IPS DF 6.9 (cell line): ENCODE measurements around the gene CD1E.
"Not testable (repeated sequence)": the region's sequence is repeated elsewhere in the genome, so short reads cannot be mapped to it uniquely, and the experiment has no call there.

Experiments used
- DNase-seq: peaks from one replicate; pipeline ENCODE4 v3.0.0-alpha.2; 2013; ENCODE audit warnings: low read depth, low spot score
- H3K27ac ChIP-seq: one replicate; pipeline ENCODE4 v1.5.1; 2013; ENCODE audit warnings: low read length, control low read depth
- H3K27me3 ChIP-seq: 2 replicates; pipeline ENCODE4 v1.6.1; 2013; ENCODE audit warnings: mild to moderate bottlenecking, low read length; ENCODE audit not compliant: control insufficient read depth, insufficient read depth
- H3K36me3 ChIP-seq: 2 replicates; pipeline ENCODE4 v1.6.1; 2013; ENCODE audit warnings: low read length; ENCODE audit not compliant: control insufficient read depth, insufficient read depth
- H3K4me1 ChIP-seq: 2 replicates; pipeline ENCODE4 v1.6.1; 2013; ENCODE audit warnings: low read length; ENCODE audit not compliant: control insufficient read depth, insufficient read depth
- H3K4me3 ChIP-seq: 2 replicates; pipeline ENCODE4 v1.5.1; 2013; ENCODE audit warnings: mild to moderate bottlenecking, low read length
- H3K9me3 ChIP-seq: 2 replicates; pipeline ENCODE4 v1.6.1; 2013; ENCODE audit warnings: low read length, inconsistent platforms; ENCODE audit not compliant: control insufficient read depth, insufficient read depth
- WGBS: extraction: QIAGEN DNeasy Blood & Tissue Kit; methylation state at CpG from one replicate; pipeline ENCODE4 v1.1.7; 2013; ENCODE audit warnings: mixed read lengths, missing lambda C conversion rate; ENCODE audit not compliant: insufficient read length, insufficient coverage; 5-methylcytosine and 5-hydroxymethylcytosine counted together

Gene CD1E

DNA sequence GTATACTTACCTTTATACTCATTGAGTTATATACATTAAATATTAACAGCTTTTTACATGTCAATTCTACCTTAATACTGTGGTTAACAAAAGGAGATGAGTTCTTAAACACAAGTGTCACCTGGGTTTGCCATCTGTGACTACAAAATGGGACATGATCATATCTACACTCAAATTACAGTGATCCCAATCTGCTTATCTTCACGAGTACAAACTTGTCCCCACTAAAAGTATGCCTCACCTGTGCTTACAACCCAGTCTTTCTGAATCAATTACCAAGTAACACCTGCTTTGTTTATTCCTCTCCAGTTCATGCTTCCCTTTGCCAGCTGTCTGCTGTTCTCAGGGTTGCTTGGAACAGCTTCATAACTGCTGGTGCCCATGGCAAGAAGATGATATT, 8.8 kb downstream of the CD1E start:
- Histone ChIP-seq H3K9me3 (no peaks in the 10 kb centered on the region), H3K4me1 (no peaks in the 10 kb centered on the region), H3K27ac (no peak overlapping the region), H3K27me3 (no peaks in the 10 kb centered on the region), H3K4me3 (no peak overlapping the region), H3K36me3 (no peaks in the 10 kb centered on the region)
- no CpG with 5 or more reads among the region's 1 CpG for WGBS
- DNase-seq = no peak

DNA sequence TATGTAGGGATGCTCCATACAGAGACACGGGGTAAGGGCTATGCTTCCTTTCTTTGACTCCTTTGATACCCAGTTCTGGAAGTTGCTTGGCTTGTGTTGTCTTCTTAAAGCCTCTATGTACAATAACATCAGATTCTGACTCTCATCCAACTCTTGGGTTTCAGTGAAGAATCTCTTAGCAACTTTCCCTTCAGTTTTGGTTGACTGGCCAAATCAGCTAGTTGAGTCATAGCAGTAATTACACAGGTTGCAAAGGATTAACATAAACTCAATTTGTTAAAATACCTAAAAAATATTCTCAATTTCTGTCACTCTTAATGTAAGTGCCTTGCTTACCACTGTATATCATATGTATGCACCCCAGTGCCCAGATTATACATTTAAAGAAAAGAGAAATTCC, 9.2 kb downstream of the CD1E start:
- H3K27ac ChIP-seq = no peak overlapping the region
- no peaks in the 10 kb centered on the region for H3K27me3 ChIP-seq
- no CpG with 5 or more reads among the region's 1 CpG for WGBS
- H3K4me1 ChIP-seq = no peaks in the 10 kb centered on the region
- no peaks in the 10 kb centered on the region for H3K9me3 ChIP-seq
- DNase-seq = no peak
- H3K36me3 ChIP-seq = no peaks in the 10 kb centered on the region
- no peak overlapping the region for H3K4me3 ChIP-seq

DNA sequence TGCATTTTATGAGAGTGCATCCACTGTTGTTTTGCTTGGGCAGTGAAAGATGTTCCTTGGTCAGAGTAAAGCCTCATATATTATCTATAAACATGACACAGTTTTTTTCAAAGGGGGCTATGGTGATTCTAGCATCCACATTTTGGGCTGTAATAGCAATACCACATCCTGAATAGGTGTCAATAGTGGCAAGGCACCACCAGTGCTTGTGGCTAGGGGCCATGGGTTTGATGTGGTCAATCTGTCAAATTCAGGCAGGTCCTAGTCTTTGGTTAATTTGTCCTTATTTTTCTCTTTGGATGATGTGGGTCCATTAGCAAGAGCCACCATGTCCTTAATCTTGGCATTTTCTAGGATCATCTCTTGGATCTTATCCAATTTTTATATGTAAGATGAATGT, 13.1 kb downstream of the CD1E start:
- Histone ChIP-seq H3K36me3 (no peaks in the 10 kb centered on the region), H3K4me1 (no peaks in the 10 kb centered on the region), H3K4me3 (no peak overlapping the region), H3K27ac (no peak overlapping the region), H3K9me3 (no peaks in the 10 kb centered on the region), H3K27me3 (no peaks in the 10 kb centered on the region)
- no peak for DNase-seq

DNA sequence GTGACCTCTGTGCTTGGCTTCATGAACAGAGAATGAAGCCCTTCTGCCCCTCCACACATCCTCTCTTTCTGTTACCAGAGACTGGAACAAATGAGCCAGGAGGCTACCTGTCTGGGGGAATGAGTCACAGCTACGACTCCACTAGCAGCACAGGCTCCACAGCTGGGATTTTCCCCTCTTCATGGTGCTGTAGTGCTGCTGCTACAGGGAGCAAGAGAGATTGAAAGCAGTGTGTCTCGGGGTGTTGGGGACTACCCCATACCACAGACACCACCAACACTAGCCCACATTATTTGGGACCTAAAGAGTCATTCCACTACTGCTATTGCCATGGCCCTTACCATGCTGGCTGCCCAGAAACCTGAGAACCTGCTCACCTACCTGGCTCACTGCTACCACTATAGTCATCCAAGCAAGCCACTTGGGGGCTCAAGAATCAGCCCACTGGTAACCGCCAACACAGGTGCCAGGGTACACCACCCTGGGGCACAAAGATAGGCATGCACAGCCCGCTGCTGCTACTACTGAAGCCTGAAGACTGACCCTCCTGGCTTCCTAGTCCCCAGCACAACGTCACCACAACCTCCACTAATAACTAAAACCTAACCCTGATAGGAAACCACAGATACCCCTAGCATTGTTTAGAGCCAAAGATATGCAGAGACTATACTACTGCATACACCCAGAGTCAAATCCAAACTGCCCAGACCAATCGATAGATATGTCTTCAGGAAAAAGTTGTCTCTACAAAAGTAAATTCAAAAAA, 17.7 kb downstream of the CD1E start:
- H3K27me3 ChIP-seq = no peaks in the 10 kb centered on the region
- no peaks in the 10 kb centered on the region for H3K4me1 ChIP-seq
- no peaks in the 10 kb centered on the region for H3K36me3 ChIP-seq
- no peak for DNase-seq
- H3K4me3 ChIP-seq = no peak overlapping the region
- no peak overlapping the region for H3K27ac ChIP-seq
- no CpG with 5 or more reads among the region's 6 CpGs for WGBS
- H3K9me3 ChIP-seq = no peaks in the 10 kb centered on the region

DNA sequence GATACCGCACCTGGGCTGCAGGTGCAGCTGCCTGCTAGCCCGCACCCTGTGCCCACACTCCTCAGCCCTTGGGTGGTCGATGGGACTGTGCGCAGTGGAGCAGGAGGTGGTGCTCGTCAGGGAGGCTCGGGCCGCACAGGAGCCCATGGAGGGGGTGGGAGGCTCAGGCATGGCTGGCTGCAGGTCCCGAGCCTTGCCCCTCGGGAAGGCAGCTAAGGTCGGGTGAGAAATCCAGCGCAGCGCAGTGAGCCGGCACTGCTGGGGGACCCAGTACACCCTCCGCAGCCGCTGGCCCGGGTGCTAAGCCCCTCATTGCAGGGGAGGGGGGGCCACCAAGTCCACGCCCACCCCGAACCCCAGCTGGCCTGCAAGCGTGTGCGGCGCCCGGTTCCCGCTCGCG, 20.4 kb downstream of the CD1E start:
- H3K27me3 ChIP-seq, H3K9me3 ChIP-seq: not testable (repeated sequence)
- no CpG with 5 or more reads among the region's 25 CpGs for WGBS

DNA sequence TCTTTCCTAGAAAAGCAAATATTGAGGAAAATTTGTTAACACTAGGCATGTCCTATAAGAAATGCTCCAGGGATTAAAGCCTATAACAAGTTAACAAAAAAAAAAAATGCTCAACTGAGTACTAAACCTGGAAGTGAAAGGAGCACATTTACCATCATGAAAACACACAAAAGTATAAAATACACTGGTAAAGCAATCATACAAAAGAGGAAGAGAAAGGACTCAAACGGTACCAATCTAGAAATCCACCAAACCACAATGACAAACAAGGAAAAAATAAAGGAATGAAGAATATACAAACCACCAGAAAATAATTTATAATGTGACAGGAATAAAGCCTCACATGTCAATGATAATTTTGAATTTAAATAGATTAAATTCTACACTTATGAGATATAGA, 21.2 kb downstream of the CD1E start:
- DNase-seq = no peak
- H3K4me1 ChIP-seq = no peaks in the 10 kb centered on the region
- no peak overlapping the region for H3K27ac ChIP-seq
- no peaks in the 10 kb centered on the region for H3K36me3 ChIP-seq
- no peaks in the 10 kb centered on the region for H3K9me3 ChIP-seq
- no peaks in the 10 kb centered on the region for H3K27me3 ChIP-seq
- no CpG with 5 or more reads among the region's 1 CpG for WGBS
- no peak overlapping the region for H3K4me3 ChIP-seq

More for the DNA sequence above, 20.4 kb downstream of the CD1E start:
- not testable (repeated sequence) for H3K27ac ChIP-seq, H3K36me3 ChIP-seq, H3K4me3 ChIP-seq, H3K4me1 ChIP-seq, DNase-seq

DNA sequence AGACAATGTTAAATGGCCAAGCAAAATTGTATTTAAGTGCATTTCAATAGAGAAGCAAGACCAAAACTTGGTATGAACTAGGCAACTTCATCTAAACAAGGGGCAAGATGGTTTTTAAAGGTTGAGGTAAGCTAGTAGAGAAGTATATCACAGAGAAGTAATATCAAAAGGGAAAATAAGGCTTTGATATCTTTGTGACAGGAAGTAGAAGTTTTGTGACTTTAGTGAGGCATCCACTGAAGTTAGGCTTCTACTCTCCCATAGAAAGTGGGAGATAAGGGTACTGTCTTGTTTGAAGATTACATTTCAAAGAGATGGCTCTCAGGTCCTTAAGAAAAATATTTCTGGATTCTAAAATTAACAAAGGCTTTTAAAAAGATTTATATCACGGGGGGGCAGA, 36.6 kb downstream of the CD1E start:
- no peak for DNase-seq
- no CpG with 5 or more reads among the region's 1 CpG for WGBS
- no peaks in the 10 kb centered on the region for H3K4me1 ChIP-seq
- H3K9me3 ChIP-seq = no peaks in the 10 kb centered on the region
- no peaks in the 10 kb centered on the region for H3K27me3 ChIP-seq
- H3K4me3 ChIP-seq = no peak overlapping the region
- no peak overlapping the region for H3K27ac ChIP-seq
- no peaks in the 10 kb centered on the region for H3K36me3 ChIP-seq

DNA sequence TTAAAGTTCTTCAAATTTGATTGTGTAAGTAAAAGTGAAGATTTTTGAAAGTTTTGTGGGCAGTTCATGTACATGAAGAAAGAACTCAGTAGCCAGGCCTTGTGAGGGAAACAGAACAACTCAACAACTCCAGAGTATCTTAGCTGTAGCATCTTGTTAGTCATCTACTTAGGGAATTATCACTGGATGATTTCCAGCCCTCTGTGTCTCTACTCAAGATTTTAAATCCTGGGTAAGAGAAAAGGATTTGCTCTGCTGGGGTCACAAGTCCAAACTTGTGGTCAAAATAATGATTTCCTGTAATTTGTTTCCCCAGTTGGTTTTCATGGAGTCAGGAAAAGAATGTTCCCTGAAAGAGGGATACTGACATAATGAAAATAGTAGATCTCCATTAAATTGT, 37.4 kb downstream of the CD1E start:
- no peaks in the 10 kb centered on the region for H3K4me1 ChIP-seq
- H3K36me3 ChIP-seq = no peaks in the 10 kb centered on the region
- DNase-seq = no peak

DNA sequence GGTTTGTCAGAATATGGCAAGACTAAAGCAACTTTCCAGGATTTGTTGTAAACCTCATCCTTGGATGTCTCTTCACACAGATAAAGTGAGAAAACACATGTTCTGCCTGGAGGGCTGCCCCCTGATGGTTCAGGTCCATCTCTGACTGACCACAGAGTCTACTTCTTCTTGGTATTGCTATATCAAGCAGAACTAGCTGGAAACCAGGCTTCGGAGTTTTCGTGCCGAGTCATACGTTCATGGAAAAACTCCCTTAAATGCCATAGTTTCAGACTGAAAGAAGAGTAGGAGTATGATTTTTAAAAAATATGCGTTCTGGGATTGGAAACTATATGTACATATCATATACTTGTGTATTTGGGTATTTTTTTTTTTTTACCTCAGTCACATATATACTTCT, 39.8 kb downstream of the CD1E start:
- Histone ChIP-seq H3K9me3 (no peaks in the 10 kb centered on the region), H3K4me1 (no peaks in the 10 kb centered on the region), H3K4me3 (no peak overlapping the region), H3K27ac (no peak overlapping the region), H3K27me3 (no peaks in the 10 kb centered on the region), H3K36me3 (no peaks in the 10 kb centered on the region)
- no peak for DNase-seq
- WGBS = no CpG with 5 or more reads among the region's 5 CpGs

More for the DNA sequence above, 37.4 kb downstream of the CD1E start:
- Histone ChIP-seq H3K9me3 (no peaks in the 10 kb centered on the region), H3K27ac (no peak overlapping the region), H3K4me3 (no peak overlapping the region), H3K27me3 (no peaks in the 10 kb centered on the region)

DNA sequence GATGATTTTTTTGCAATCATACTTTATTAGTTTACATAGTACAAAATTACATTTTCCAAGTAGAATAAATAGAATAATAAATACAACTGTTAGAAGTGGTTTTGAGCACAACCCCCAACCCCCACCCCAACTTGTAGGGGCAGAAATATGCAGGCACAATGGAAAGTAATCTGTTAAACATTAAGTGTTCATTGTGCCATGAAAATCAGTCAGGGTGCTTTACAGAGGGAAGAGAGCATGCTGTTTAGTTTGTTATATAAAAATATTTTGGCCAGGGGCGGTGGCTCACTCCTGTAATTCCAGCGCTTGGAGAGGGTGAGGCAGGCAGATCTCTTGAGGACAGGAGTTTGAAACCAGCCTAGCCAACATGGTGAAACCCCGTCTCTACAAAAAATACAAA, 43.0 kb downstream of the CD1E start:
- no peaks in the 10 kb centered on the region for H3K4me1 ChIP-seq
- no peaks in the 10 kb centered on the region for H3K9me3 ChIP-seq
- no peak overlapping the region for H3K4me3 ChIP-seq
- no peak overlapping the region for H3K27ac ChIP-seq
- no peak for DNase-seq
- no peaks in the 10 kb centered on the region for H3K27me3 ChIP-seq
- WGBS = no CpG with 5 or more reads among the region's 3 CpGs
- H3K36me3 ChIP-seq = no peaks in the 10 kb centered on the region

DNA sequence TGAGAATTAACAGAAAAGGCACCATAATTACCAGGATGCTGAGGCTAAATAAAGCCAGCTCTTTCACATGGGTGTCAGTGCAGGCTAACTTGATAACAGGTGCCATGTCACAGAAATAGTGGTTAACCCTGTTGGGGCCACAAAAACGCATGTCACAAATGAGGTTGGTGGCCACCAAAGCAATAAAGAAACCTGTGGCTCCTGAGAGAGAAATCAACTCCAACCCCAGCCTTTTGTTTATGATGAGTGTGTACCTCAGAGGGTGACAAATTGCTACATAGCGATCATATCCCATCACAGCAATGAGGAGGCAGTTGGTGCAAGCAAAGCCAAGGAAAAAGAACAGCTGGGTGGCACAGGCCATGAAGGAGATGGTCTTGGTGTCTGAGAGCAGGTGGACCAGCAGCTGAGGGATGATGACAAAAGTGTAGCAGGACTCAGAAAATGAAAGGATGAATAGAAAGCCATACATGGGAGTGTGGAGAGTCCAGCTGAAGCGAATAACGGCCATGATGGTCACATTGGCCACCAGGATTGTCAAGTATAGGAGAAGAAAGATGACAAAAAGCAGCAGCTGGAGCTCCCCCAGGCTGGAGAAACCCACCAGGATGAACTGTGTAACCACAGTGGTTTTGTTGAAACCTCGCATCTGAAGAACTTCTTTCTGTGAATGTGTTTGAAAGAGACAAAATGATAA, 45.3 kb downstream of the CD1E start, which contains the start of gene OR10T2:
Gene OR10T2 (minus strand): TSS at position 649 of the 697 bp plus-strand sequence. CDS start 0 bp downstream, at position 649.
- Histone ChIP-seq H3K27ac (no peak within 1 kb of the TSS), H3K27me3 (no peaks in the 10 kb centered on the region), H3K9me3 (no peaks in the 10 kb centered on the region), H3K36me3 (no peaks in the 10 kb centered on the region), H3K4me3 (no peak within 1 kb of the TSS), H3K4me1 (no peaks in the 10 kb centered on the region)
- no CpG with 5 or more reads among the region's 5 CpGs for WGBS
- no peak for DNase-seq
